Hematopoietic multipotent progenitor cell treated with erythropoietin and hydrocortisone succinate and interleukin-3 and kit ligand, for 4 days (in vitro differentiated cells): Measurements from ENCODE around the gene FAAH.
"Not testable (repeated sequence)": the region's sequence is repeated elsewhere in the genome, so short reads cannot be mapped to it uniquely, and the experiment has no call there.

Source experiments
- DNase-seq: peaks from one replicate; pipeline ENCODE4 v3.0.0-alpha.2; 2015

Gene FAAH

DNA sequence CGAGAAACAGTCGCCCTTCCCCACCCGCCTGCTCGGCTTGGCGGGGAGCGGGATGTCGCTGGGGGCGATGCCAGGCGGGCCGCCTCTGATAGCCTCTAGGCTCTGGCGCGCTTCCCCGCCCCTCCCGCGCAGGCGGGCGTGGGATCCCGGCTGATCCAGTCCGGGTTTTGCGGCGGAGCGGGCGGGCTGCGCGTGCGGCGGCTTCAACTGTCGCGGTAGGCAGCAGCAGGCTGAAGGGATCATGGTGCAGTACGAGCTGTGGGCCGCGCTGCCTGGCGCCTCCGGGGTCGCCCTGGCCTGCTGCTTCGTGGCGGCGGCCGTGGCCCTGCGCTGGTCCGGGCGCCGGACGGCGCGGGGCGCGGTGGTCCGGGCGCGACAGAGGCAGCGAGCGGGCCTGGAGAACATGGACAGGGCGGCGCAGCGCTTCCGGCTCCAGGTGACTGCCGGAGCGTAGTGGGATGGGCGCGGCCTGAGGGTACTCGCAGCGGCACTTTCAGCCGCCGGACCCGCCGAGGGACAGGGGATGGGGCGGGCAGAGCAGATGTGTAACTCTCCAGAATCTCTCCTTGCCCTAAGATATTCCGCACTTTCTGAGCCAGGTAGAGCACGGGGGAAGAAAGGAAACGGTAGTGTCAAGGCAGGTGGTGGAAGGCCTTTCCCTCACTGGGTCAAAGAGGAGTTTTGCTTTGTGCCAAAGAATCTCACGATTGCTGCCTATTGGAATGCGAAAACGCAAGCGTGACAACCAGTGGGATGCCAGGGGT is at the start of gene FAAH:
Gene FAAH, plus strand, starts transcription at position 210 of the 764 bp plus-strand sequence. Its CDS starts 32 bp downstream, at position 242.
- DNase-seq: peak; percentile 69

GRCh38 chr1:46344481-46344880 is 49.6 kb upstream of the FAAH start:
- no peak for DNase-seq

- DNase-seq: no peak
Measured at GRCh38 chr1:46345281-46345680, 48.8 kb upstream of the FAAH start.

DNA sequence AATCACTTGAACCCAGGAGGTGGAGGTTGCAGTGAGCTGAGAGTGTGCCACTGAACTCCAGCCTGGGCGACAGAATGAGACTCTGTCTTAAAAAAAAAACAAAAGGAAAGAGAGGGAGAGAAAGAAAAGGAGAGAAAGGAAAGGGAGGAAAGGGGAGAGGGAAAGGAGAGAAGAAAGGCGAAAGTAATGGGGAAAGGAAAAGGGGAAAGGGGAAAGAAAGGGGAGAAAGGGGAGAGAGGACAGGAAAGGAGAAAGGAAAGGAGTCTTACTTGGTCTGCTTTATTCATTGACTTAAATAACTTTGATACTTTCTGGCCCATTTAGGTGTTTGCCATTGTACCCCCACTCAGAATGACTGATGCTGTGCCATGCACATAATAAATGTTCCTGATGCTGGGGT is 41.8 kb upstream of the FAAH start:
- no peak for DNase-seq

DNA sequence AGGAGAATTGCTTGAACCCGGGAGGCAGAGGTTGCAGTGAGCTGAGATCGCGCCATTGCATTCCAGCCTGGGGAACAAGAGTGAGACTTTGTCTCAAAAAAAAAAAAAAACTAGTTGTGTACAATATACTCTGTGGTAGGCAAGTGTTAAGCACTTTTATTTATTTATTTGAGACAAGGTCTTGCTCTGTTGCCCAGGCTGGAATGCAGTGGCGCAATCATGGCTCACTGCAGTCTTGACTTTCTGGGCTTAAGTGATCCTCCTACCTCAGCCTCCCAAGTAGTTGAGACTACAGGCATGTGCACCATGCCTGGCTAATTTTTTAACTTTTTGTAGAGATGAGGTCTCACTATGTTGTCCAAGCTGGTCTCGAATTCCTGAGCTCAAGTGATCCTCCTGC is 38.2 kb upstream of the FAAH start:
- not testable (repeated sequence) for DNase-seq

DNA sequence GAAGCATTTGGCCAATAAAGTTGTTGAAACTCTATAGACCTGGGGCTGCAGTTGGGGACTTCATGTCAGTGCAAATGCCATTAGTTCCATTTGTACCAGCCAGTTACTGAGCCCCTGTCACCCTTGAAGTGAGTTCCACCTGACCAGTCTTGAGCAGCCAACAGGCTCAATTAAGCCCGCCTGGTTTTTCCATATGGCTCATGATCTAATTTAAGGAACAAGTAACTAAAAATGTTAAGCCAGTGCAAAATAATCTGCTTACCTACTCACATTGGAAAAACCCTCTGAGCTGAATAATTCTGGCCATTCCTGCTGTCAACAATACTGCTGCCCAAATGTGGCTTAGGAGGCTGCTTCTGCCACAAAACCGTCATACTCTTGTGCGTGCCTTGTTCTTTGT is 32.0 kb upstream of the FAAH start:
- DNase-seq: no peak

DNA sequence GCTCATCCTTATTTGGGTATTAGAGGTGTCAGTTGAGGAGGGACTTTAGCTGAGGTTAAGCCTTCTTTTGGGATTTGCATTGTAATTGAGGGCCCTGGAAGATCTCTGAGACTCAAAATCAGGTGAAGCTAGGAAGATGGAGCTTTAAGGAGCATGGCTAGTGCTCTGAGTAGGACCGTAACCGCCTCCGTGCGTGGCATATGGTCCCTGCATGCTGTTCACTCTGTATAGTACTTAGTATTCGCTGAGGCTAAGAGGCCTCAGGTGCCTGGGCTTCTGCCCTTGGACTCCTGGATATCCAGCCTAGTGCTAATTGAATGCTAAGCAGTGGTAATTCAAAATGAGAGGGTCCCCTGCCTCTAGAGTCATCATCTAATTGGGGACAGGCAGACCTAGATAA is 31.0 kb upstream of the FAAH start:
- DNase-seq: no peak

GRCh38 chr1:46364612-46365011 is 29.5 kb upstream of the FAAH start:
- DNase-seq: no peak

DNA sequence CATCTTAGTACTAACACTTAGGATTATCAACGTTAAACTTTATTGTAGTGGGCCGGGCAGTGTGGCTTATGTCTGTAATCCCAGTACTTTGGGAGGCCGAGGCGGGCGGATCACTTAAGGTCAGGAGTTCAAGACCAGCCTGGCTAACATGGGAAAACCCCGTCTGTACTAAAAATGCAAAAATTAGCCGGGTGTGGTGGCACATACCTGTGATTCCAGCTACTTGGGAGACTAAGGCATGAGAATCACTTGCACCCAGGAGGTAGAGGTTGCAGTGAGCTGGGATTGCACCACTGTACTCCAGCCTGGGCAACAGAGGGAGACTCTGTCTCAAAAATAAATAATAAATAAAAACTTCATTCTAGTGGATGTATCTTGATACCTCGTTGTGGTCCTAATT is 28.3 kb upstream of the FAAH start:
- DNase-seq: not testable (repeated sequence)

DNA sequence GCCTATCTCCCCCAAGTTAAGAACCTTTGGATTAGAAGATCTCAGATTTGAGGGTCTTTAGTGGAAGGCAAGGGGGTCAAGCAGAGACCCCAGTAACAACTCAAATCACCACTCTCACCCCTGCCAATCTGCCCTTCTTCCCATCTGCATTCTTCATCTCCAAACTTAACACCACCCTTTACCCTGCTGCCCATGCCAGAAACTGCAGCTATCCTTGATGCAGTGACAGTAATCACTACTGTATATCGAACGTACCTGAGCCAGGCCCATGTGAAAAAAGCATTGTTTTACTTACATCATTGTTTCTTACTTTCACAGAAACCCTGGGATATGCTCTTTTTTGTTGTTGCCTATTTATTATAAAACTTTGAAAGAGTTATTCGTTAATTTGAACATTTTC is 27.0 kb upstream of the FAAH start:
- no peak for DNase-seq

- not testable (repeated sequence) for DNase-seq
Measured at GRCh38 chr1:46367701-46368100, 26.4 kb upstream of the FAAH start.

DNA sequence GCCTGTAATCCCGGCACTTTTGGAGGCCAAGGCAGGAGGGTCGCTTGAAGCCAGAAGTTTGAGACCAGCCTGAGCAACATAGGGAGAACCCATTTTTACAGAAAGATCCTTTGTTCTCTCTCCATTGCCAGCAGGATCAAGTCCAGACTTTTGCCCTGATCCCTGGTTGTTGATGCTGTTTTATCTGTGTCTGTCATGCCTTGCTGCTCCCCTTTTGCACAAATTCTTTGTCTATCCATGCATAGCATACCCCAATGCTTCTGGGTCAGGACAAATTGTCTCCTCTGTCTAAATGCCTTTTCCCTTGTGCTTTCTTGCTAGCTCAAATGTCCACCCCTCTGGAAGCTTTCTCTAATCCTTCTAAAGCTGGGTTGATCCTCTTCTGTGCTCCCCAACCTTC is 25.3 kb upstream of the FAAH start:
- DNase-seq: no peak

GRCh38 chr1:46369542-46370213 is 24.4 kb upstream of the FAAH start:
- peak; percentile 32 for DNase-seq

- DNase-seq: peak; percentile 77
Measured at GRCh38 chr1:46370214-46370633, 23.9 kb upstream of the FAAH start.

DNA sequence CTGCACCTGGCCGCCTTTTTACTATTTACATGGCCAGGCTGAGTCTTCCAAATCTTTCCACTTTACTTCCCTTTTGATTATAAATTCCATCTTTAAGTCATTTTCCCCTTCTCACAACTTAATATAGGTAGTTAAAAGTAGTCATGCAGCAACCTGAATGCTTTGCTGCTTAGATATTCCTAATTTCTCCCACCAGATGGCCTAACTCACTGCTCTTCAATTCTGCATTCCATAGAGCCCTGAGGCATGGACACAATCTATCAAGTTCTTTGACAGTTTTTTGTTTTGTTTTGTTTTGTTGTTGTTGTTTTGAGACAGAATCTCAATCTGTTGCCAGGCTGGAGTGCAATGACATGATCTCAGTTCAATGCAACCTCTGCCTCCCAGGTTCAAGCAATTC is 21.7 kb upstream of the FAAH start:
- no peak for DNase-seq

- no peak for DNase-seq
Measured at GRCh38 chr1:46379996-46380395, 14.1 kb upstream of the FAAH start.

- DNase-seq: no peak
Measured at GRCh38 chr1:46380508-46380907, 13.6 kb upstream of the FAAH start.

DNA sequence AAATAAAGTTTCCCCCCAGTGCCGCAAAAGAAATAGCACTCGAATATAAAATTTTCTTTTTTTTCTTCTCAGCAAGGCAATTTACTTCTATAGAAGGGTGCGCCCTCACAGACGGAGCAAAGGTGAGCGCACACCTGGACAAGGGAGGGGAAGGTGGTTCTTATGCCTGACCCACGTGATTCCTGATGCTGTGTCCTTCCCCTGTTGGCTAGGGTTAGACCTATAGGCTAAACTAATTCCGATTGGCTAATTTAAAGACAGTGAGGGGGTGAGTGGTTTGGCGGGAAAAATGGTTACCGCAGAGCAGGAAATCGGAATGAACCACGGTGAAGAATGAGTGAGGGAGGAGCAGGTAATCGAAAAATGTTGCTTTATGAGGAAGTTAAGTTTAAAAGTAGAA is 607 bp upstream of the FAAH start:
- DNase-seq: peak; percentile 28

- no peak for DNase-seq
Measured at GRCh38 chr1:46394872-46395465, 852 bp downstream of the FAAH start.

- no peak for DNase-seq
Measured at GRCh38 chr1:46396441-46397398, 2.6 kb downstream of the FAAH start.

DNA sequence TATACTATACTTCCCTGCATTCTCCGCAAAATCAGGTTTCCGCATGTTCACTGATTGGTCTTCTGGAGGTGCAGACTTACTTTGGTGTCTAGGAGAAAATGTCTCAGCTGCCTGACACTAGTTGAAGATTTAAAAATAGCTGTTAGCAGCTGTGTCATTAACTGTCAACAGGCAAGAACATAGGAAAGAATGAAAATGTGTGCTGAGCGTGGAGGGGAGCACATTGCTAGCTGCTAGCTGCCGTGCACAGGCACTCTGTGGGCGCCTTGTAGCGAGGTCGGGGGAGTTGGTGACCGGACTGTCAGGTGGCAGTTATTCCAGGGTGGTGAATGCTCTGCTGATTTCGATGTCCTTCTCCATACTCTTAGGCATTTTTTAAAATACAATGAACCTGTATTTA is 5.2 kb downstream of the FAAH start:
- DNase-seq: no peak

DNA sequence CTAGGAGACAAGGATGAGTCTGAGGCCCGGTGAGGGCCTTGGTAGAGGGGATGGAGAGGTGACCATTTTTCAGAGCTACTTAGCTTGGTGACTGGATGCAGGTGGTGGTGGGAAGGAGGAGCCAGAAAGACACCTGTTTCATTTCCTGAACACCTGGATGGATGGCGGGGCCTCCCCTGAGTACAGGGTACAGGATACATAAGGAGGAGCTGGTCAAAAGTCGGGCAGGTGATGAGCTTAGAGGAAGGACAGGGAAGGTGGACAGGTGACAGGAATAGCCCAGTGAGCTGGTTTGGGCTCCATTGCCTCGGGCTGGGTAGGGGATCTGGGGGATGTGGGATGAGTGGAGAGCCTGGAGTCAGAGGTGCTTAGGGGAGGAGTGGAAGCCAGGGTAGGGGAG is 6.3 kb downstream of the FAAH start:
- DNase-seq: no peak
